Keratinocyte (primary cell): ENCODE measurements around the gene ZNF396. TPM values are rescaled to one million over a fixed set of nuclear protein-coding genes. Genes with fewer than 3 reads are reported as not detected.

Experiments
- DNase-seq: peaks from one replicate; pipeline ENCODE4 v3.0.0-alpha.2; 2011; ENCODE audit warnings: low read depth, missing footprints, low spot score
- FAIRE-seq: peaks from 2 replicates; lab custom pipeline; 2011; peaks lifted over from hg19 to GRCh38; lab: Jason Lieb, UNC
- H2AFZ ChIP-seq: 2 replicates; pipeline ENCODE4 v1.6.0; 2012; ENCODE audit warnings: low read length, control low read depth, inconsistent platforms; ENCODE audit not compliant: control insufficient read depth
- H3K27ac ChIP-seq: 2 replicates; pipeline ENCODE4 v1.5.1; 2011; ENCODE audit warnings: low read length; ENCODE audit not compliant: control insufficient read depth, insufficient read depth
- H3K27me3 ChIP-seq: 3 replicates; pipeline ENCODE4 v1.6.0; 2011; ENCODE audit warnings: low read length; ENCODE audit not compliant: control insufficient read depth, insufficient read depth; ENCODE audit errors: extremely low read depth
- H3K36me3 ChIP-seq, 2 experiments: 2 replicates in 1 of 2; 3 replicates in 1 of 2; pipeline ENCODE4 v1.5.1; 2011; ENCODE audit warnings: low read length in 2 of 2, mild to moderate bottlenecking in 1 of 2; ENCODE audit not compliant: control insufficient read depth in 2 of 2, insufficient read depth in 2 of 2; ENCODE audit errors: extremely low read depth in 1 of 2
- H3K4me1 ChIP-seq: 3 replicates; pipeline ENCODE4 v1.5.1; 2011; ENCODE audit warnings: low read length; ENCODE audit not compliant: control insufficient read depth, insufficient read depth; ENCODE audit errors: extremely low read depth
- H3K4me2 ChIP-seq: 3 replicates; pipeline ENCODE4 v1.6.0; 2011; ENCODE audit warnings: low read depth, low read length; ENCODE audit not compliant: control insufficient read depth, insufficient read depth; ENCODE audit errors: extremely low read depth
- H3K4me3 ChIP-seq, 3 experiments: fragments of 200-600 bp in 1 of 3; sonication (generic) in 1 of 3; 2 replicates in 2 of 3; 3 replicates in 1 of 3; pipeline ENCODE4 v1.5.1; 2011 to 2016; ENCODE audit warnings: low read length in 3 of 3, mild to moderate bottlenecking in 3 of 3, control low read depth in 2 of 3, inconsistent platforms in 1 of 3, low read depth in 1 of 3, mixed read lengths in 1 of 3, mixed run types in 1 of 3, moderate library complexity in 1 of 3; ENCODE audit not compliant: control insufficient read depth in 2 of 3, insufficient read depth in 2 of 3; ENCODE audit errors: extremely low read depth in 1 of 3
- H3K79me2 ChIP-seq: 2 replicates; pipeline ENCODE4 v1.6.0; 2012; ENCODE audit warnings: low read length; ENCODE audit not compliant: control insufficient read depth, insufficient read depth
- H3K9ac ChIP-seq: 3 replicates; pipeline ENCODE4 v1.6.0; 2011; ENCODE audit warnings: low read length; ENCODE audit not compliant: control insufficient read depth, insufficient read depth; ENCODE audit errors: extremely low read depth
- H3K9me1 ChIP-seq: 3 replicates; pipeline ENCODE4 v1.6.0; 2011; ENCODE audit warnings: low read length; ENCODE audit not compliant: control insufficient read depth, insufficient read depth; ENCODE audit errors: extremely low read depth
- H3K9me3 ChIP-seq: 2 replicates; pipeline ENCODE4 v1.5.1; 2012; ENCODE audit warnings: low read depth, low read length; ENCODE audit not compliant: control insufficient read depth
- H4K20me1 ChIP-seq: 3 replicates; pipeline ENCODE4 v1.6.0; 2011; ENCODE audit warnings: low read length; ENCODE audit not compliant: control insufficient read depth, insufficient read depth; ENCODE audit errors: extremely low read depth
- EZH2 ChIP-seq: IDR thresholded peaks from one replicate; pipeline ENCODE4 v1.6.1; 2012; ENCODE audit warnings: inconsistent platforms, mild to moderate bottlenecking, low read length, moderate library complexity
- dilution Hi-C: fragments of 300-500 bp; cut with MboI; formaldehyde crosslinking; loops from one replicate; pipeline ENCODE4 v1.7.0; 2020; ENCODE audit warnings: low sequenced_read_pairs; ENCODE audit not compliant: extremely low pct_ligation_motif_present
- polyA plus RNA-seq, 5 experiments: library from polyadenylated mRNA; depleted of rRNA in 3 of 5; stranded (reverse) in 3 of 5; stranded (forward) in 1 of 5; unstranded in 1 of 5; fragments of >200 nt; gene quantifications; 1 replicate in 1 of 5; 2 replicates in 3 of 5; 3 replicates in 1 of 5; pipeline versions ENCODE4 v1.2.1 to v1.2.3, GENCODE V29; 2011 to 2012; ENCODE audit warnings: missing spikeins in 2 of 5, low read depth in 1 of 5, low replicate concordance in 1 of 5
- TF ChIP-seq, protein P1 (sequence below), 3 experiments: IDR thresholded peaks in 1 of 3; conservative IDR thresholded peaks in 1 of 3; optimal IDR thresholded peaks in 1 of 3; 2 replicates in 2 of 3; 3 replicates in 1 of 3; pipeline versions ENCODE3 to v1.5.1; 2011; ENCODE audit warnings: low read length in 3 of 3, mild to moderate bottlenecking in 3 of 3, moderate library complexity in 2 of 3, control low read depth in 1 of 3, inconsistent platforms in 1 of 3; ENCODE audit not compliant: insufficient read depth in 2 of 3; ENCODE audit errors: extremely low read depth in 1 of 3

ZNF396 gene
- polyA plus RNA-seq, 1 donor (not counting 4 experiments of a cell fraction or from before 2014, with no cell fraction given), result 0.49 TPM

DNA sequence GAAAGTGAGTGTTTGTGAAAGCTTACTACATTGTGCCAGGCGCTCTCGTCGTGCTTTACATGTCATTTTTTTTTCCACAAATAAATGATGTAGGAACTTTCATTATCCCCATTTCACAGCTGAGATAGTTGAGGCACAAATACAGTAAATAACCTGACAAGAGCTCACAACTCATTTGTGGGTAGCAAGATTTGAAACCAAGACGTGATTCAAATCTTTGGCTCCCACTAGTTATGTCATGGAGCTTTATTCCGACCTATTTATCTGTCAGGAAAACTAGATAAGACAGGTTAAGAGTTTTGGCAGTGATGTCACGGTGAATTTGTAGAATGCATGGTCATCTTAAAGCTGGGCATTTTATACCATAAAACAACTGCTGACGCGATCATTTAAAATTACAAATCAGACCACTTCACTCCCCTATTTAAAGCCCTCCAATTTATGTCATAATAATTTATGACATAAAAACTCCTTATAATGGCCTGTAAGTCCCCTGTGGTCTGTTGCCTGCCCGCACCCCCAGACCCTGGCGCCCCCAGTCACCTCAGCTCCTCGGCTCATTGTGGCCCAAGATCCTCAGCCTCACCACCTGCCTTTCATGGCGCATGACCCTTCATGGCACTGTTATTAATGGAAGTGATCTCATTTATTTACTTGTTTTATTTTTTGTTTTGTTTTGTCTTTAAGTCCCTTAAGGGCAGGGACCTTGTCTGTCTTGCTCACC is 32.2 kb downstream of the ZNF396 start:
- dilution Hi-C loops, result no loop called here
- peaks cover 6% of the 10 kb centered on the region for H3K4me1 ChIP-seq
- peak overlapping the region; percentile 28 for H2AFZ ChIP-seq
- H4K20me1 ChIP-seq, result peaks cover 17% of the 10 kb centered on the region
- no peaks in the 10 kb centered on the region for H3K27me3 ChIP-seq
- no peaks in the 10 kb centered on the region for H3K9me3 ChIP-seq
- peak overlapping the region; percentile 97 for H3K9ac ChIP-seq
- peak overlapping the region; percentile 92 for H3K27ac ChIP-seq
- DNase-seq (no peak), FAIRE-seq (no peak)
- peak overlapping the region; percentile 77 for H3K4me2 ChIP-seq
- H3K4me3 ChIP-seq, result peak overlapping the region; percentile 82 to 91 (median 85)
- no peak for TF ChIP-seq EZH2
- TF ChIP-seq, protein P1, sequence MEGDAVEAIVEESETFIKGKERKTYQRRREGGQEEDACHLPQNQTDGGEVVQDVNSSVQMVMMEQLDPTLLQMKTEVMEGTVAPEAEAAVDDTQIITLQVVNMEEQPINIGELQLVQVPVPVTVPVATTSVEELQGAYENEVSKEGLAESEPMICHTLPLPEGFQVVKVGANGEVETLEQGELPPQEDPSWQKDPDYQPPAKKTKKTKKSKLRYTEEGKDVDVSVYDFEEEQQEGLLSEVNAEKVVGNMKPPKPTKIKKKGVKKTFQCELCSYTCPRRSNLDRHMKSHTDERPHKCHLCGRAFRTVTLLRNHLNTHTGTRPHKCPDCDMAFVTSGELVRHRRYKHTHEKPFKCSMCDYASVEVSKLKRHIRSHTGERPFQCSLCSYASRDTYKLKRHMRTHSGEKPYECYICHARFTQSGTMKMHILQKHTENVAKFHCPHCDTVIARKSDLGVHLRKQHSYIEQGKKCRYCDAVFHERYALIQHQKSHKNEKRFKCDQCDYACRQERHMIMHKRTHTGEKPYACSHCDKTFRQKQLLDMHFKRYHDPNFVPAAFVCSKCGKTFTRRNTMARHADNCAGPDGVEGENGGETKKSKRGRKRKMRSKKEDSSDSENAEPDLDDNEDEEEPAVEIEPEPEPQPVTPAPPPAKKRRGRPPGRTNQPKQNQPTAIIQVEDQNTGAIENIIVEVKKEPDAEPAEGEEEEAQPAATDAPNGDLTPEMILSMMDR (optimal IDR thresholded peaks at IDR 0.05 in 1 of 3, IDR thresholded peaks at IDR 0.05 in 1 of 3, conservative IDR thresholded peaks at IDR 0.05 in 1 of 3; ENCODE audit: extremely low read depth in 1 of 3, insufficient read depth in 2 of 3, low read length in 3 of 3), result no peak
- H3K36me3 ChIP-seq, result peaks cover 5 to 7% of the 10 kb centered on the region in 2 experiments
- H3K79me2 ChIP-seq, result peaks cover 43% of the 10 kb centered on the region
- no peaks in the 10 kb centered on the region for H3K9me1 ChIP-seq

- Histone ChIP-seq H3K9me3 (no peaks in the 10 kb centered on the region), H3K4me2 (peak within 1 kb of the TSS; percentile 77), H3K9ac (peak within 1 kb of the TSS; percentile 97), H2AFZ (peak within 1 kb of the TSS; percentile 91), H3K27me3 (no peaks in the 10 kb centered on the region), H3K27ac (peak within 1 kb of the TSS; percentile 92), H3K4me1 (peaks cover 6% of the 10 kb centered on the region), H3K79me2 (peaks cover 48% of the 10 kb centered on the region), H3K9me1 (no peaks in the 10 kb centered on the region), H3K36me3 (peaks cover 7 to 13% of the 10 kb centered on the region in 2 experiments), H4K20me1 (peaks cover 17% of the 10 kb centered on the region), H3K4me3 (peak within 1 kb of the TSS; percentile 82 to 91 (median 85))
- dilution Hi-C loops, result no loop called here
- DNase-seq (peak; percentile 48), FAIRE-seq (no peak)
- TF ChIP-seq, protein P1 (optimal IDR thresholded peaks at IDR 0.05 in 1 of 3, IDR thresholded peaks at IDR 0.05 in 1 of 3, conservative IDR thresholded peaks at IDR 0.05 in 1 of 3; ENCODE audit: extremely low read depth in 1 of 3, insufficient read depth in 2 of 3, low read length in 3 of 3), result no peak
- no peak for TF ChIP-seq EZH2
Observed at GRCh38 chr18:35343936-35344735, 33.0 kb downstream of the ZNF396 start, which contains the start of gene ZNF24. Gene ZNF24 (minus strand): TSS chr18:35344420. CDS start chr18:35340650, 3,770 bp downstream.
